ENCODE measurements around the gene BABAM2.
A peak's percentile ranks its signal among the peaks of the same experiment; 100 is the strongest.
"Not testable (repeated sequence)": the region's sequence is repeated elsewhere in the genome, so short reads cannot be mapped to it uniquely, and the experiment has no call there.

BABAM2 gene

DNA sequence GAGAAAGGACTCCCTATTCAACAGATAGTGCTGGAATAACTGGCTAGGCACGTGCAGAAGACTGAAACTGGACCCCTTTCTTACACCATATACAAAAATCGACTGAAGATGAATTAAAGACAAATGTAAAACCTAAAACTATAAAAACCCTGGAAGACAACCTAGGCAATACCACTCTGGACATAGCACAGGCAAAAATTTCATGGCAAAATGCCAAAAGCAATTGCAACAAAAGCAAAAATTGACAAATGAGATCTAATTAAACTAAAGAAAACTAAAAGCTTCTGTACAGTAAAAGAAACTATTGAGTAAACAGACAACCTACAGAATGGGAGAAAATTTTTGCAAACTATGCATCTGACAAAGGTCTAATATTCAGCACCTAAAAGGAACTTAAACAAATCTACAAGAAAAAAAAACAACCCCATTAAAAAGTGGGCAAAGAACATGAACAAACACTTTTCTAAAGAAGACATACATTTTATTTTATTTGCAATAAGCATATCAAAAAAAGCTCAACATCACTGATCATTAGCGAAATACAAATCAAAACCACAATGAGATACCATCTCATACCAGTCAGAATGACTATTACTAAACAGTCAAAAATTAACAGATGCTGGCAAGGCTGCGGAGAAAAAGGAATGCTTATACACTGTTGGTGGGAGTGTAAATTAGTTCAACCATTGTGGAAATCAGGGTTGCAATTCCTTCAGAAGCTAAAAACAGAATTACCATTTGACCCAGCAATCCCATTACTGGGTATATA lies 8.5 kb upstream of the BABAM2 start:
- DNase-seq (ENCODE audit: low spot score) = not testable (repeated sequence)

DNA sequence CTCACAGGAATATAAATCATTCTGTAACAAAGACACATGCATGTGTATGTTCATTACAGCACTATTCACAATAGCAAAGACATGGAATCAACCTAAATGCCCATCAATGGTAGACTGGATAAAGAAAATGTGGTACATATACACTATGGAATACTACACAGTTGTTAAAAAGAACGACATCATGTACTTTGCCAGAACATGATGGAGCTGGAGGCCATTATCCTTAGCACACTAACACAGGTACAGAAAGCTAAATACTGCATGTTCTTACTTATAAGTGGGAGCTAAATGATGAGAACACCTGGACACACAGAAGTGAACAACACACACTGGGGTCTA lies 8.0 kb upstream of the BABAM2 start:
- DNase-seq (ENCODE audit: low spot score) = not testable (repeated sequence)

DNA sequence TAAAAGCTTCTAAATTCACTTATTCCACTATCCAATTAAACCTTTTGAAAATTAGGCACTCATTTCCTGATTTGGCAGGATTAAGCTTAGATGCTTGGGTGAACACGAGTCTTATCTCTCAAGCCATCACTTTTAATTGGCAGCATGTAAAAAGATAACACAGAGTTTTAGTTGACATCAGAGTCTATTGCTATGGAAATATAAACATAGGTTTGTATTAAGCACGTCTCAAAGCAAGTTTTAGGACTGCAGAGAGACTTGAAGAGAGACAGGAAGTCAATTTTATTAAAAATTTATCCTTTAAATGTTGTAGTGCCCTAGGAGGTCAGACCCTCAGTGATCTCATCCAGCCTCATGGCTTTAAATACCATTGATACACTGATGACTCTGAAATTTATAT lies 5.9 kb upstream of the BABAM2 start:
- DNase-seq (ENCODE audit: low spot score) = no peak

DNA sequence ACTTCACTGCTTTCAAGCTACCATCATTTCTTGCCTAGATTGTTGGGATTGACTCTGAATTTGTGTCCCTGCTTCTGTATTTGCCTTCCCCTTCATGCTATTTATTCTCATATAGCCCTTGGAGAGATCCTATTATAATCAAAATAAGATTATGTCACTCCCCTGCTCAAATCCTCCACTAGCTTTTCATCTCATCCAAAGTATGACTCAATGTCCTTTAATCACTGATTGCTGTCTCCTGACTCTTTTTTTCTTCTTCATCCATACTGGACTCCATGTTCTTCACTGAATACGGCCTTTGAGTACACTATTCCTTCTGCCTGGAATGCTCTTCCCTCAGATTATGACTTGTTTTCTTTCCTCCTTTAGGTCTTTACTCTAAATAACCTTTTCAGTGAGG lies 5.3 kb upstream of the BABAM2 start:
- no peak for DNase-seq (ENCODE audit: low spot score)

DNA sequence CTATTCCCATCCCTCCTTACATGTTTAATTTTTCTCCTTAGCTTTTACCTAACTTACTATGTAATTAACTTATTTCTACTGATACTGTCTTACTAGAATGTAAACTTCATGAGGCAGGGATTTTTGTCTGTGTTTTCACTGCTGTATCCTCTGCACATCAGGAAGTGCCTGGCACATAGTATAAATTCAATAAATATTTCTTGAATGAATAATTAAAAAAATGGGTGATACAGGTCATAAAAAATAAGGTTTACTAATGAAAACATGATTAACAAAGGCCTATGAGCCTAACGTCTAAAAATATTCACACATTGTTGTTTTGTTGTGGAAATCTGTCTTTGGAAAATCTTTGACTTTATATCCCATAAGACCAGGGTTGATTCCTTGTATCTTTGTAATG lies 4.9 kb upstream of the BABAM2 start:
- no peak for DNase-seq (ENCODE audit: low spot score)

DNA sequence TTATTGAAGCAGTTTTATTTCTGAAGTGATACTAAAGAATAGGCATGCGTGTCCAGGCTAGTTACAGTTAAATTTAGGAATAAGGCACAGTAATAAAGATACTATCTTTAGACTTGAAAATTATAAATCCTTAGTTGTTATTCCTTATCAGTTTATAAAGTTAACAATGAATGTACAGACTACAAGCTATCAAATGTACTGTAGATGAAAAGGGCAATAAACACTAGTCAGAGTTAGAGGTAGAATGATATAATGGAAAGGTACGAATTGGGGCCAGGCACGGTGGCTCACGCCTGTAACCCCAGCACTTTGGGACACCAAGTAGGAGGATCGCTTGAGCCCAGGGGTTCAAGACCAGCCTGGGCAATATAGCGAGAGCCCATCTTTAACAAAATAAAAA lies 4.2 kb upstream of the BABAM2 start:
- no peak for DNase-seq (ENCODE audit: low spot score)

DNA sequence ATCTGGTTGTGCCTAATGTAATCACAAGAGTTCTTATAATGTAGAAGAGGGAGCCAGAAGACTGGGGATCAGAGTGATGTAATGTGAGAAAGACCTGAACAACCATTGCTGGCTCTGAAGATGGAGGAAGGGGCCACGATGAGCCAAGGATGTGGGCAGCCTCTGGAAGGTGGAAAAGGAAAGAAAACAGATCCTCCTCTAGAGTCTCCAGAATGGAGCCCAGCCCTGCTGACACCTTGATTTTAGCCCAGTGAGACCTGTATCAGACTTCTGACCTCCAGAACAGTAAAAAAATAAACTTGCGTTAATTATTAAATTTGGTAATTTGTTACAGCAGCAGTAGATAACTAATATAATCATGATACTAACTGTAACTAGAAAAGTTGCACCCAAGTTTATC lies 3.4 kb upstream of the BABAM2 start:
- no peak for DNase-seq (ENCODE audit: low spot score)

DNA sequence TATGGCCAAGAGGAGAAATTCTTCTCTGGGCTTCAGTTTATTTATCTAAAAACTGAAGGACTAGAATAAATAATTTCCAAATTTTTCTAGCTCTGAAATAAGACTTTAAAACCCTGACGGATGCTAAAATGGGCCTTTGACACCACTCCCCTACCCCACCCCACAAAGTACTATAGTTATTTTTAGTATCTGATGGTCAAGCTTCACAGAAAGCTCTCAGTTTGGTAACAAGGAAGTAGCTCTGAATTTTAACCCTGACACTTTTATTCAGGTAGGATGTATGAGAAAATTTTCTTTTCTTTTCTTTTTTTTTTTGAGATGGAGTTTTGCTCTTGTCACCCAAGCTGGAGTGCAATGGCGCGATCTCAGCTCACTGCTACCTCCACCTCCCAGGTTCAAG lies 2.7 kb upstream of the BABAM2 start:
- DNase-seq (ENCODE audit: low spot score) = no peak

DNA sequence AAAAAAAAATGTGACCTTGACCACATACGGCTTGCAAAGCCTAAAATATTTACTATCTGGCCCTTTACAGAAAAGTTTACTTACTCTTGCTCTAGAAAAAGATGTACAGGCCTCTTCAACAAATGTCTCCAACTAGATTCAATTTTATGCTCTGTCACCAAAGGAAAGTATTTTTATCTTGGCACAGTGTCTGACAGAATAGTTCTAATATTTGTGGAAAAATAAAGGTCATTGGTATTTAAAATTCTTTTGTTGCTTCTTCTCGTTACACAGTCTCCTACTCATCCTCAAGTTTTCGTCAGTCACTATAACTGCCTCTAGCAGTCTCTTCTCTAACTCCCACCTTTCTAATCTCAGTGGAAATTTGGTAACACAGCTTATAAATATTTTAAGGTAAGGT lies 1.7 kb upstream of the BABAM2 start:
- DNase-seq (ENCODE audit: low spot score) = no peak

DNA sequence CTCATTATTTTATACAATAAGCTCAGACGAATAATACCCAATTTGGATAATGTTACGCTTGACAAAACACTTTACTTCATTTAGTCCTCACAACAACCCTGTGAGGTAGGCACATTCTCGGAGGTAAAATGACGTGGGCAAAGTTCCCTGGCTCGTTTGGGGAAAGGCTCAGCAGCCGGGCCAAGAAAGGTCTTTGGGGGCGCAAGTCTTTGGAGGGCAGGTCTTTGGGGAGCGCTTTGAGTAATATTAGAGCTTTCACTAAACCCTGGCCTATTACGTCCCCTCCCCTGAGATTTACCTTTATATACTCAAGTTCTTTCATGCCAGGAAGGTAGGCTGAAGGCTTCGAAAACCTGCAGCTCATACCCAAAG lies 769 bp upstream of the BABAM2 start:
- DNase-seq (ENCODE audit: low spot score) = no peak

DNA sequence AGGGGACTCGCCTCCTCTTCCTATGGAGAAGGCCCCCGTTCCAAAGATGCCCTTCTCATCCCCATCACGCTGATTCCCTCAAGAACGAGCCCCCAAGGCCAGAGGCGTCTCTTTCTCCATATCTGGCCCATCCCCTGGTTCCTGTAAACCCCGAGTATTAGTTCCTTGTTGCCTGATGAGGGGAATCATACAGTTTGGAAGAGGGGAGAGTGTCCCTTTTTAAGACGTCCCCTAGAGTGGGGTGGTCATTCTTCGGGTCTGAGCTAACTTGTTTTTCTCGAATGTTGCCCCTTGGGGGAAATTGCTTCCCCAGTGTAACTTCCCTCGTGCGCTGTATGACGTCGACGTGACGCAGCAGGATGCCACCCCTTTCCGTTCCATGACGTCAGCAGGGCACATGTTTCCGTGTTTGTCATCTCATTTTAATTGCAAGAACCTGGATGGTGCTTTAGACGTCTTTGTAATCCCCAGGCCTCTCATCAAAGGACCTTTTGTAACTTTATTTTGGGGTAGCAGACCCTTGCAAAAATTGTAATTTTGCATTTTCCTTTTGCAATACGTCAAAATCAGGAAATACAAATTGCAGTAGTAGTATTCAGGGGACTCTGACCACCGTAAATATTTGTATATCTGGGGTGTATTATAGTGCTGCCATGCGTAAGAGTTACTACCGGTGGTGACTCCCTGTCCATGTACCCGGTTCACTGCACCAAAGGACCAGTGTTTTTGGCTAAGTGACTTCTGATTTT lies 569 bp downstream of the BABAM2 start:
- peak; percentile 50 for DNase-seq (ENCODE audit: low spot score)

DNA sequence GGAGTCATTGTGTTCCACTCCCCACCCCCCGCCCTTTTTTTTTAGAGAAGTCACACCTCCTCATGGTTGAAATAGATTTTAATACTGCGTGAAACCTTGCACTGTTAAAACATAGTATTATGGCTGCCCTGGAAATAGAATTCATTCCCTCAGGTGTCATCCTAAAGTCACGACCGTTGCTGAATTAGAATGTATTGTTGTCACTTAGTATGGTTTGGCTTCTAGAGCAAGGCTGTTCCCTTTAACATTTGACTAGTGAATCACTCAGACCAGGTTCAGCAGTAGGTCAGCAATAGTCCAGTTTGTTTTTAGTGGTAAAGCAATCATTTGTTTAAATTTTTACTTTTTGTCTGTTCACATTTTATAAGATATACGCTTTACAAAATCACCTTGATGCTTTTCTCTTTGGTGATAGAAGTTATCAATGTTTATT lies 1.2 kb downstream of the BABAM2 start:
- no peak for DNase-seq (ENCODE audit: low spot score)

DNA sequence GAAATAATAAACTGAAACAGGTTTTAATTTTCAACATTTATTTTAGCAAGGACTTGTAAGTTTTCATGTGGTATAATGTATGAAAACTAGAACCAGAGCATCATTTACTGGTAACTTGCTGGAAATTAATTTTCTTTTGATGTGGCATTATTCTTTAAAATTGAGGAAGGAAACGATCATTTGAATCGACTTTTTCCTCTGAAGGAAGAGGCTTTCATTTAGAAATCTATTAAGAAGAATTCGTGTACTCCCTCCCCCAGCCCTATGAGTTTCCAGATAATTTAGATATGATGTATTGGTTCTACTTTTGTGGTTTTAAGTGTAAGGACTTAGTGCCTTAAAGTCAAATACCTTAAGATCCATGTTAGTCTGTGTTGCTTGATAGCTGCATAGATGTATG lies 2.5 kb downstream of the BABAM2 start:
- no peak for DNase-seq (ENCODE audit: low spot score)

DNA sequence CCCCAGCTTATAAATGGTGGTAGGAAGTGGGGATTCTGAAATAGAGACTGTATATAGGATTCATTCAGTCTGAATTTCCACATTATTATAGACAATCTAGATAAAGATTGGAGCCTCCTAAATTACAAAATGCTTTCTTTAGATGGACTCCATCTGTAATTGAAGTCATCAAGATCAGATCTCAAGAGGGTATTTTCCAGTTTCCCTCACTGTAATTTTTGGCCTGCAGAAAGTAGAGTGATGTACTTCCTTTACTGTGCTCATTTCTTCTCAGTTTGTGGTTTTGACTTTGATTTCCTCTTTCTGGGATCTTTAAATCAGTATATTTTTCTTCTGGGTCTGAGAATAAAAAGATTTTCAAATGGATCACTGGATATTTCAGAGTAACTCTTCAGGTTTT lies 7.2 kb downstream of the BABAM2 start:
- no peak for DNase-seq (ENCODE audit: low spot score)

DNA sequence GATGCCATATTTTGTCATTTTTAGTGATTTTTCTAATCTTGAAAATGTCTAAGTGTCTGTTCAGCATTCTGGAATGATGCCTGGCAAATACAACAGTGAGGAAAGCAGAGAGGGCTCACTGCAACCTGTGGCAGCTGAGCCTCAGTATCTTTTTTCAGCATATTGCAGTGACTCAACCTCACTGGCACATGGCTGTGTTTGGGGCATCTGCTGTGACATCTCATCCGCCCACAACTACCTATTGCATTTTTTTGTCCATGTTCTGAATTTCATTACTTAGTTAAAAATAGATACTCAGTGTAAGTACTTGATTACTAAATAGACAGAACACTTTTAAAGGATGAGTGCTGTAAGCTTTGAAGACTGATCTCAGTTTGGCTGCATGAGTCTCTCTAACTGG lies 10.7 kb downstream of the BABAM2 start:
- no peak for DNase-seq (ENCODE audit: low spot score)

DNA sequence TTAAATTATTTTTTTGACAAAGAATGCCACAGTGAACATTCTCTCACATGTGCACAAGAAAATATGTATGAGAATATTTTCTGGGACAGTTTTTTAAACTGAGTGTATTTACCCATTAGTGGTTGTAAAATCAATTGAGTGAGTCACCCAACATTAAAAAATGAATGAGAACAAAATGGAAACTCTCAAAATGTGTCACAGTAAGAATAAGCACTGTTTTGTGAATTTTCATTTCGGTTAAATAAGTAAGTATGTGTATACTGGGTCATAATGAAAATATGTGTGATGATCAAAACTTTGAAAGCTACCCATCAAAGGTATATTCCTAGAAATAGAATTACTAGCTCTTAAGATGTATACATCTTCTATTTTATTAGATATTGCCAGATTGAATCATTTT lies 11.6 kb downstream of the BABAM2 start:
- DNase-seq (ENCODE audit: low spot score) = no peak

DNA sequence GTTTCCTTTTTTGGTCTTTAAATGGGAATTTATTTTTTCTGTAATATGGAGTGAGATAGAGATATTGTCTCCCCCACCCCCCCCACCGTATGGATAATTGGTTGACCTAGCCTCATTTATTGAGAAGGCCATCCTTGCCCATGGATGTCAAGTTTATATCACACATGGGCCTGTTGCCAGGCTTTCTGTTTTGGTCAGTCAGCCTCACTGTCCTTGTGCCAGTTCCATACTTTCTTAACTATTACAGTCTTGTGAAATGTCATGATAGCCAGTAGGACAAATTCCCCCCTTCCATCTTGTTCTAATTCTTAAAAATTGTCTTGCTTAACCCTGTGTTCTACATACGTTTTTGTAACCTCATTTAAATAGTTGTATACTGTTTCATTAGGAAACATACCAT lies 12.5 kb downstream of the BABAM2 start:
- no peak for DNase-seq (ENCODE audit: low spot score)

DNA sequence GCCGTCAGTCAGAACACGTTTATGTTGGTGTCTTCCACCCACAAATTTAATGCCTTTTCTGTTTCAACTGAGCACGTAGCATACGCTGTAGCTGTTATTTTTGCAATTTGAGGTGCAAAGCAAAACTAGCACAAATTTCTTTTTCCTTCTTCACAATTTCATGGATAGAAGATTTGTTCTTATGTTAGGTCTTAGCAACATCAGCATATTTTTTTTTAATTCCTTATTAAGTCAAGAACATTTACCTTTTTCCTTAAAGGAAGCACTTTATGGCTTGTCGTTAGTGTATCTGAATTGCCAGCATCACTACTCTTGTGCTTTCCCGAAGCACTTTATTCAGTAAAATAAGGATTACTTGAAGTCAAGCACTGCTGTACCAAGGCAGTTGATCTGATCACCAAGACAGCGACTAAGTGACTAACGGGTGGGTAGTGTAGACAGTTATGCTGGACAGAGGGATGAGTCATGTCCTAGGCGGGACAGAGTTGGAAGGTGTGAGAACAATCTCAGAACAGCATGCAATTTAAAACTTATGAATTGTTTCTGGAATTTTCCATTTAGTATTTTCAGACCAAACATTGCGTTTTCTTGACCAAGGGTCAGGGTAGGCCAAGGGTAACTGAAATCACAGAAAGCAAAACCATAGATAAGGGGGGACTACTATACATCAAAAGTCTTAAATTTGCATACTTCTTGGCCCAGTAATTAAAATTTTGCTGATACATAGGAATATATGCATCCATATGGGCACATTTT lies 13.3 kb downstream of the BABAM2 start:
- no peak for DNase-seq (ENCODE audit: low spot score)

DNA sequence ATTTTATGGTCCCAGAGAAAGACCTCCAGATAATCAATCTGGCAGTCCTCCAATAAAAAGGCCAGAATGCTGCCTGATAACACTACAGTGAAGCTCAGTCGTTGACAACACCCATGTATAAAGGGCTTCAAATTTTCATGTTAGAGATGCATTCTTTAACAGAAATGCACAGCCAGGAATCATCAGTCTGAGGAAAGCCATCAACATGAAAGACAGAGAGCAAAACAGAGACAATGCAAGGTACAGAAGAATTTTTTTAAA lies 13.8 kb downstream of the BABAM2 start:
- DNase-seq (ENCODE audit: low spot score) = no peak

DNA sequence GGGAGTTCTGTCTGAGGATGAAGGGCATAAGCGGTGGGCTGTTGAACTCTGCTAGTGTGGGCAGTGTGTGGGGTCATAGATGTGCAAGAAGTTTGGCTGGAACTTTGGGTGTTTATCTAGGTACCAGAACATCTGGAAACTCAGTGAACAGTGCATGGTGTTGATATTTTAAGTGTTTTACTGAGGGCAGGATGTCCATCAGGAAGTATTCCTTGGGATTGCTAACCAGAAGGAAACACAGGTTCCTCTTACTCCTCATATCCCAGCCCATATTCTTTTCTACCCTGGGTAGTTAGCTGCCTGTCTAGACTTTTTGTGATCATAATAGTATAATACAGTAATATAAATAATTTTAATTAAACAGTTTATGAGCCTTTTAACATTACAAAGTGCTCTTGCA lies 15.5 kb downstream of the BABAM2 start:
- no peak for DNase-seq (ENCODE audit: low spot score)

DNA sequence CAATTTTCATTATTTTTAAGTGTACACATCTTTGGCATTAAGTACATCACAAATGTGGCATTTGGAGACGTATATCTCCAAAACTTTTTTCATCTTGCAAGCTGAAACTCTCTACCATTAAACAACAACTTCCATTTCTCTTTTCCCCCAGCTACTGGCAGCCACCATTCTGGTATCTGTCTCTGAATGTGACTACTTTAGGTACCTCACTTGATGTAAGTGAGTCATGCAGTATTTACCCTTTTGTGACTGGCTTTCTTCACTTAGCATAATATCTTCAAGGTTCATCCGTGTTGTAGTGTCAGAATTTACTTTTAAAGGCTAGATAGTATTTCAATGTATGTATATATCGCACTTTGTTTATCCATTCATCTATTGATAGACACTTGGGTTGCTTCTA lies 17.0 kb downstream of the BABAM2 start:
- DNase-seq (ENCODE audit: low spot score) = no peak

DNA sequence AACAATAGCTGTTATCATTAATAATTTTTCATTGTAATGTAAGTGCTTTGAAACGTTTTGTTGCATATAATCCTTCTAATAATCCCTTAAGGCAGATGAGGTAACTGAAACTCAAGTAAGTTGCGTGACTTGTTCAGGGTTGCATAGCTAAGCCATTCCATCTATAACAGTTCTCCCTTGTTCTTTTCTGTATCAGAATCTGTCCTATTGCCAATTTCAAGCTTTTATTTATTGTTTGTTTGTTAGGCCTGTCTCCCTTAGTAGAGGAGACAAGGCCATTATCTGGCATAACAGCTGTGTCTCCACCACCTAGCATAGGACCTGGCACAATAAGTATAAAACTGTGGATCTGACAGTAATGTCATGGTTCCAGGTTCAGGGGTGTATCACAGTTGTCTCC lies 19.4 kb downstream of the BABAM2 start:
- no peak for DNase-seq (ENCODE audit: low spot score)

DNA sequence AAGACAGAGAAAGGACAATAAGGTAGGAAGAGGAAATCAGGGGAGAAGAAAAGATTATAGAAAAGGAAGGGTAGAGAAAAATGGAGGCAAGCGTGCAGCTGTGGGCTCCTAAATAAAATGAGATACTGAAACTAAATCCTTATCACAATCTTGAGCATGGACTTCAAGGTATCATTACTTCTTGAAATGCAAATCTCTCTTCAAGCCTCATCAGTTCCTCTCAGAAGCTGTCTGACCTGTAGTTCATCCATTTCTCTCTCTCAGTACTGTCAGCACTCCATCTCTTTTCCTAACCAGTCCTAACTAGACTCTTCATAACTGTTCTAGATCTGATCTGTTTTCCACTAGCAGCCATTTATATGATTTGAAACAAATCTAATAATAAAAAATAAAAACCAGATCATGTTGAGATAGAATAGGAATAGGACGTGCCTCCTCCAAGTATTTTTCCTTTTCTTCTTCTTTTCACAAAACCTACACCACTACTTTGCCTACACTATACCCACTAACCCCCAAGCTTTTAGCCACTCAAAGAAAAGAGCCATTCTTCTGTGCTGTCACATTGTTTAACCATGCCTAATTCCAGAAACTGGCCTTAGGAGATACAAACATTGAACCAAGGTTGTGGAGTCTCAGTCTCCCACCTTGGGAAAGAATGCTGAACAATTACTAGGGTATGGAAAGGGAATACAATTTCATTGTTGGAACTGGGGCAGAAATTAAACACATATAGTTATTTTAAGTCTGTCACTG lies 21.1 kb downstream of the BABAM2 start:
- DNase-seq (ENCODE audit: low spot score) = no peak
